HPDE6-E6E7 (cell line): ENCODE data around the gene RASGRF2.
"Not testable (repeated sequence)": the region's sequence is repeated elsewhere in the genome, so short reads cannot be mapped to it uniquely, and the experiment has no call there.

ENCODE experiments used
- DNase-seq: peaks from one replicate; pipeline ENCODE4 v3.0.0; 2011; ENCODE audit warnings: missing footprints; ENCODE audit errors: extremely low spot score

The RASGRF2 gene

GRCh38 chr5:81021486-81021885 lies 61.3 kb downstream of the RASGRF2 start:
- DNase-seq: no peak

GRCh38 chr5:81021951-81022687 lies 62.0 kb downstream of the RASGRF2 start:
- no peak for DNase-seq

GRCh38 chr5:81022688-81023084 lies 62.5 kb downstream of the RASGRF2 start:
- no peak for DNase-seq

- DNase-seq: no peak
These were observed 63.3 kb downstream of the RASGRF2 start for GRCh38 chr5:81023261-81023970.

- no peak for DNase-seq
These were observed 67.4 kb downstream of the RASGRF2 start for GRCh38 chr5:81027481-81028058.

- not testable (repeated sequence) for DNase-seq
These were observed 68.7 kb downstream of the RASGRF2 start for GRCh38 chr5:81028888-81029287.

GRCh38 chr5:81029736-81030135 lies 69.6 kb downstream of the RASGRF2 start:
- DNase-seq: not testable (repeated sequence)

GRCh38 chr5:81030236-81031034 lies 70.3 kb downstream of the RASGRF2 start:
- DNase-seq: not testable (repeated sequence)

- DNase-seq: no peak
These were observed 75.4 kb downstream of the RASGRF2 start for GRCh38 chr5:81035522-81035921.

GRCh38 chr5:81038495-81038894 lies 78.3 kb downstream of the RASGRF2 start:
- DNase-seq: no peak

- no peak for DNase-seq
These were observed 84.7 kb downstream of the RASGRF2 start for GRCh38 chr5:81044868-81045267.

- no peak for DNase-seq
These were observed 85.2 kb downstream of the RASGRF2 start for GRCh38 chr5:81045389-81045807.

- no peak for DNase-seq
These were observed 85.9 kb downstream of the RASGRF2 start for GRCh38 chr5:81046041-81046440.

- DNase-seq: no peak
These were observed 92.2 kb downstream of the RASGRF2 start for GRCh38 chr5:81052325-81052724.

- not testable (repeated sequence) for DNase-seq
These were observed 93.1 kb downstream of the RASGRF2 start for GRCh38 chr5:81053282-81053681.

GRCh38 chr5:81058121-81058520 lies 98.0 kb downstream of the RASGRF2 start:
- no peak for DNase-seq

GRCh38 chr5:81065492-81065891 lies 105.3 kb downstream of the RASGRF2 start:
- DNase-seq: no peak

- DNase-seq: no peak
These were observed 105.9 kb downstream of the RASGRF2 start for GRCh38 chr5:81066102-81066501.

- no peak for DNase-seq
These were observed 107.2 kb downstream of the RASGRF2 start for GRCh38 chr5:81067406-81067805.

GRCh38 chr5:81068063-81068462 lies 107.9 kb downstream of the RASGRF2 start:
- DNase-seq: no peak

- no peak for DNase-seq
These were observed 108.5 kb downstream of the RASGRF2 start for GRCh38 chr5:81068635-81069034.

- no peak for DNase-seq
These were observed 109.8 kb downstream of the RASGRF2 start for GRCh38 chr5:81069990-81070389.
